ENCODE data around the gene PPID. TPM values are rescaled to one million over a fixed set of nuclear protein-coding genes. Genes with fewer than 3 reads are reported as not detected.
"Not testable (repeated sequence)": the region's sequence is repeated elsewhere in the genome, so short reads cannot be mapped to it uniquely, and the experiment has no call there.

The PPID gene
- polyA plus RNA-seq, 3 donors = 67.5 to 77.7 (median 76.7) TPM

DNA sequence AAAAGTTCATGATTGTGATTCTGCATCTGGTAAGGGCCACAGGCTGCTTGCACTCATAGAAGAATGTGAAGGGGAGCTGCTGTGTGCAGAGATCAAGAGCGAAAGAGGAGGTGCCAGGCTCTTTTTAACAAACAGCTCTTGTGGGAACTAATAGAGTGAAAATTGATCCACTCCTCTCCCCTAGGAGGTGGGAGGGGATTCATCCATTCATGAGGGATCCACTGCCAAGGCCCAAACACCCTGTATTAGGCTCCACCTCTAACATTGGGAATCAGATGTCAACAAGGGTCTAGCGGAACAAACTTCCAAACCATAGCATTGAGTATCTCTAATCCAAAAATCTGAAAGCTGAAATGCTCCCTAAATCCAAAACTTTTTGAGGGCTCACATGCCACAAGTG lies 16.4 kb upstream of the PPID start:
- DNase-seq (ENCODE audit: low read depth in 3 of 3, low spot score in 2 of 3) = no peak

DNA sequence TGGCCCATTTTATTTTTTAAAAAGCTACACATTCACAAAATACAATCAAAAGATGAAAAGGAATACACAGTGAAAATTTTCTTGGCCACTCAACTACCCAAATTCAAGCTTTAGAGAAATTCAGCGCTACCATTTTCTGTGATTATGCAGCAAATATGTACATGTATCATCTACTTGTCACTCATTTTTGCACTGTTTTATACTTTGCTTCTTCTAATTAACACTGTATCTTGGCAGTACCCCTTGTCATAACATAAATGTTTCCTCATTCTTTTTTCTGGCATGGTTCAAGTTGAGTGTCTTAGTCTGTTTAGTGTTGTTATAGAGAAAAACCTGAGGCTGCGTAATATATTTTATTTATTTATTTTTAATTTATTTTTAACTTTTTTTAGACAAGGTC lies 15.7 kb upstream of the PPID start:
- DNase-seq (ENCODE audit: low read depth in 3 of 3, low spot score in 2 of 3) = no peak

DNA sequence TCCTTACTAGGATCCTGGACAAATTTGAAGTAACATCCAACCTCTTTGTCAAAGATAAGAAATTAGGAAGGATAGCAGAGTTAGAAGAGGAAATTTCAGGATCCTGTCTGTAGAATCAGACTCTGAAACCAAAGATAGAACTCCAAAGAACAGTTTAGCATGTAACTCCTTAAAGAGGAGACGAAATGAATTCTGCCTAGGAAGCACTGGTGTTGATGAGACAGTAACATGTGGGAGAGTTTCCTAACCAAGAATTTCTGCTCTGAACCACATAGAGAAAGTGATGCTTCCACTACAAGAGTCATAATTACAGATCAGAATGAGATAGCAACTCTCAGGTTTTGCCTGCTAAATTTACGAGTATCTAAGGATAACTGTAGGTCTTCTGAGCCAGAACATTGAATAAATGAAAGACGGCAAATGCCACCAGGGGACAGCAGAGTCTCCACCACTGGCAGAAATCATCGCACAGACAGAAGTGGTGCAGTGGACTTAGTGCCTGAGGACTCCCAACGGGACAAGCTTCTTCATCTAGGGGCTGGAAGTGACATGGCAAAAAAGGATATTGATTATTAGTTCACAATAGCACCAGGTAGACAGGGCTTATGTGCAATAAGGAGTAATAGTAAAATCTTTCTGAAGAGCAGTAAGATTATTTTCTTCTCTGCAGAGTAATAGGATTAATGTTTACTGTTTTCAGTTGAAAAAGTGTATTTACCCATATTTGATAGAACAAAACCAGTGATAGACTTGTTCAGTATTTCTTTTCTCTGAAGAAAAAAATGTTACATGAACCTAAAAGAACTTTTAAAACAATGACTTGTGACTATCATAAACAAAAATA lies 6.7 kb upstream of the PPID start:
- DNase-seq (ENCODE audit: low read depth in 3 of 3, low spot score in 2 of 3) = peak in 2 of 3 donors; percentile 27 to 40

- no peak for DNase-seq (ENCODE audit: low read depth in 3 of 3, low spot score in 2 of 3)
Observed at GRCh38 chr4:158728236-158728635, 5.0 kb upstream of the PPID start.

- DNase-seq (ENCODE audit: low read depth in 3 of 3, low spot score in 2 of 3) = no peak
Observed at GRCh38 chr4:158726633-158727032, 3.4 kb upstream of the PPID start.

GRCh38 chr4:158724637-158725036 lies 1.4 kb upstream of the PPID start:
- DNase-seq (ENCODE audit: low read depth in 3 of 3, low spot score in 2 of 3) = no peak

GRCh38 chr4:158722291-158722916 lies 792 bp downstream of the PPID start:
- DNase-seq (ENCODE audit: low read depth in 3 of 3, low spot score in 2 of 3) = peak in 2 of 3 donors; percentile 23 to 26

- DNase-seq (ENCODE audit: low read depth in 3 of 3, low spot score in 2 of 3) = no peak
Observed at GRCh38 chr4:158721680-158722079, 1.5 kb downstream of the PPID start.

DNA sequence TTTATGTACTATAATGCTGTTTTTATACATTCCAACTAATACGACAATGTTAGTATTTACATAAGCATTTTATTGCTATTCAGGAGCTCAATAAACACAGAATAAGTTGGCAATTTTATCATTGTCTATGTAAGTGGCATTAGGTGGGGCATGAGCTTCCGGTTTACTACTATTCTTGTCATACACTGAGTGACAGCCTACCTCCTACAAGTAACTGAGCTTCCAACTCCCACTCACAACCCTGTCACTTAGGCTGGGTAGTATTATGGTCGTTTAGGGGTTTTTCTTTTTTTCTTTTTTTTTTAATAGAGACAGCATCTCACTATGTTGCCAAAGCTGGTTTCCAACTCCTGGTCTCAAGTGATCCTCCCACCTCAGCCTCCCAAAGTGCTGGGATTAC lies 7.4 kb downstream of the PPID start:
- no peak for DNase-seq (ENCODE audit: low read depth in 3 of 3, low spot score in 2 of 3)

GRCh38 chr4:158714937-158715336 lies 8.3 kb downstream of the PPID start:
- DNase-seq (ENCODE audit: low read depth in 3 of 3, low spot score in 2 of 3) = no peak

DNA sequence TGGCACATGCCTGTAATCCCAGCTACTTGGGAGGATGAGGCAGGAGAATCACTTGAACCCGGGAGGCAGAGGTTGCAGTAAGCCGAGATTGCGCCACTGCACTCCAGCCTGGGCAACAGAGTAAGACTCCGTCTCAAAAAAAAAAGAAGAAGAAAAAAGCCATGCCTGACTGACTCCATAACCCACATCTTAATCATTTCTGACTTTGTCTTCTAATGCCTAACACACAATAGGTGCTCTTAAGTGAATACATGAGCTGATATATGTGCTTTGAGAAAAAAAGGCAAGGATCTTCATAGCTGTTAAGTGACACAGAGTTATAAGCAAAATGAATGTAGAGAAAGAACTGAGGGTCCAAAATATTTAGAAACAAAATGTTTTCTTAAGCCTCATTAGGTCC lies 10.6 kb downstream of the PPID start:
- DNase-seq (ENCODE audit: low read depth in 3 of 3, low spot score in 2 of 3) = not testable (repeated sequence)

DNA sequence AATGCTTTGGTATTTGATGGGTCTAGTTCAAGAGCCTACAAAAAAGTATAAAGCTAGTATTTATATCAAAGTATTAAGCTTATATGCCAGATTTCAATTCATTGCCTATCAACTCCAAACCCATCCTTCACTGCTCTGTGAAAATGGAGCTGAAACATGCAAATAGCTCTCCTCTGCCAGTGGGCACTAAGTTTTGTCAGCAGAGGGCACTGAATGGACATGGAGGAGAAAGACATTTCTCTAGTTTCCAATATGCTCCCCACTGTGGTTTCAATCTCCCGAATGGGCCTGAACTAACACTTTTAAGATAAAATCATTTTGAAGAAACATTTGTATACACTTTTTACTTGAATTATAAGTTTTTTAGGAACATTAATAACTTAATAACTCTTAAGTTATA lies 12.4 kb downstream of the PPID start:
- DNase-seq (ENCODE audit: low read depth in 3 of 3, low spot score in 2 of 3) = no peak

- no peak for DNase-seq (ENCODE audit: low read depth in 3 of 3, low spot score in 2 of 3)
Observed at GRCh38 chr4:158704274-158704673, 18.9 kb downstream of the PPID start.

GRCh38 chr4:158688813-158689212 lies 34.4 kb downstream of the PPID start:
- DNase-seq (ENCODE audit: low read depth in 3 of 3, low spot score in 2 of 3) = no peak

GRCh38 chr4:158682066-158682465 lies 41.1 kb downstream of the PPID start:
- no peak for DNase-seq (ENCODE audit: low read depth in 3 of 3, low spot score in 2 of 3)

- no peak for DNase-seq (ENCODE audit: low read depth in 3 of 3, low spot score in 2 of 3)
Observed at GRCh38 chr4:158681629-158682028, 41.6 kb downstream of the PPID start.

DNA sequence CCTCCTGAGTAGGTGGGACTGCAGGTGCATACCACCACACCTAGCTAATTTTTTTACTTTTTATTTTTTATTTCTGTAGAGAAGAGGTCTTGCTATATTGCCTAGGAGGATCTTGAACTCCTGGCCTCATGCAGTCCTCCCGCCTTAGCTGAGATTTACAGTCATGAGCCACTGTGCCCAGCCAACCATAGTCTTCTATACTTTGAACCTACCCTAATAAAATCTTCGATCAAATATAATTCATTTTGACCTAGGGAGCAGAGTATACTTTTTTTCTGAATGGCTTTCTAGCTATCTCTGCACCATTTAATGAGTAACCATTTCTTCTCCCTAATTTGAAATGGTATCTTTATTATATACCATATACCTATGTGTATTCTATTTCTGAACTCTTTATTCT lies 44.4 kb downstream of the PPID start:
- DNase-seq (ENCODE audit: low read depth in 3 of 3, low spot score in 2 of 3) = no peak

DNA sequence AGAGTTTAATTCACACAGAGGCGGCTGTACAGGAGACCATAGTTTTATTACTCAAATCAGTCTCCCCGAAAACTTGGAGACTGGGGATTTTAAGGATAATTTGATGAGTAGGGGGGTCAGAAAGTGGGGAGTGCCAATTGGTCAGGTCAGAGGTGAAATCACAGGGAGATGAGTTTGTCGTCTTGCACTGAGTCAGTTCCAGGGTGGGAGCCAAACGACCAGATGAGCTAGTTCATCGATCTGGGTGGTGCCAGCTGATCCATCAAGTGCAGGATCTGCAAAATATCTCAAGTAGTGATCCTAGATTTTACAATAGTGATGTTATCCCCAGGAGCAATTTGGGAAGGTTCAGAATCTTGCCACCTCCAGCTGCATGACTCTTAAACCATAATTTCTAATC lies 47.1 kb downstream of the PPID start:
- DNase-seq (ENCODE audit: low read depth in 3 of 3, low spot score in 2 of 3) = no peak

DNA sequence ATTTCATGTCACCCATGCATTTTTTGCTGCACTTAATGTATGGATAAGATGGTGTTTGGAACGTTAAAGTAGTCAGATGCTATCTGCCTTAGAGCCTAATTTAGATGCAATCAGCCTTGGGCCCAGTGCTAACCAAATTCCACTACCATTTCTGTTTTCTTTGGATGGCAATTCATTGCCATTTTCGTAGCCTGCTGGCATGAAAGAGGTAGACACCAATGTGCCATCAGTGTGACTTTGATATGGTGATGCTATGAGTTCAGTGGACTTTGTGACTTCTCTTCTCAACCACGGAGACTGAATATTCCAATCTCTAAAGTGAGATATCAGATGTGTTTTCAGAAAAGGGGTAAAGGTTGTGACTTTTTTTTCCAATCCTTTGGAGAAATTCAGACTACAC lies 49.6 kb downstream of the PPID start:
- no peak for DNase-seq (ENCODE audit: low read depth in 3 of 3, low spot score in 2 of 3)

DNA sequence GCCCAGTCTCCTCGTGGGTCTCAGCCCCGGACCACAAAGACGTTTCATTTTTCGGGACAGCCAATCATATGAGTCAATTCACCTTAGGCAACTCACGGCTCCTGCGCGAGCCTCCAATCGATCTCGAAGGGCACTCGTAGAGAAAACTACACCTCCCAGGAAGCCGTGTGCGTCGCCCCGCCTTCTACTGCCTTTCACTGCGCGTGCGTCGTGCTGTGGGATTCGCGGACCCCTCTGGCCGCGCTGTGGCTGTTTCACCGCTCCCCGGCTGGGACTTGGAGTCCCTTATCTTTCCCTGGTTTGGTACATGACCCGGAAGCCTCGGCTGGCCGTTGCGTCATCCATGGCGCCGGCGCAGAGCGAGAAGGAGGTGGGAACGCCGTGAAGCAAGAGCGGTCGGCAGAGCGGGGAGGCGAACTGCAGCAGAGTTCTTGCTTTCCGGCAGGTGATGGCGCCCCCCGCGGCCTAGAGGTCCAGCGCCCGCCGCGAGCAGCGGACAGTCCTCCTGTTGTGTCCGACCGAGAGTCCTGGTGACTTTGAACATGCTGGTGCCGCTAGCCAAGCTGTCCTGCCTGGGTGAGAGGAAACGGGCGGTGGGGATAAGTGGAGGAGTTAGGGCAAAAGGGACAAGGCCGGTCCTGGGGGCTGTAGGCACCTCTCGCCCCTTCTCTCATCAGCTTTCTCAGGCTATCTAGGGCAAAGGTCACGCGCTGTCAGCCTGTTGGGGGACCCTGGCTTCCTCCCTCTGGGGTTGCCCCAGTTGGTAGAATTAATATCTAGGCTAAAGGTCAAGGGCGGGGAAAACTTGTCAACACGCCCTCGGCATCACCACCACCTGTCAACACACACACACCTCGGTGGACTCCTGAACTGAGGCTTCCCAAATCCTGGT lies 51.0 kb downstream of the PPID start, which contains the start of gene ETFDH:
TSS of gene ETFDH (plus strand) at position 382 of the 892 bp plus-strand sequence. CDS start at position 543, 161 bp downstream.
- DNase-seq (ENCODE audit: low read depth in 3 of 3, low spot score in 2 of 3) = peak; percentile 96 to 98 (median 97)

- no peak for DNase-seq (ENCODE audit: low read depth in 3 of 3, low spot score in 2 of 3)
Observed at GRCh38 chr4:158671665-158671914, 51.6 kb downstream of the PPID start, which contains the start of gene C4orf46. Gene C4orf46 (minus strand): TSS chr4:158671887. CDS start chr4:158671801, 86 bp downstream.
